ENCODE measurements around the gene SUGCT. TPM values are rescaled to one million over a fixed set of nuclear protein-coding genes. Genes with fewer than 3 reads are reported as not detected.

SUGCT gene
- total and polyA plus RNA-seq, 2 of the 8 experiments (the other 6 are each of a cell fraction or from before 2014, with no cell fraction given), result 2.8 to 5.4 TPM

DNA sequence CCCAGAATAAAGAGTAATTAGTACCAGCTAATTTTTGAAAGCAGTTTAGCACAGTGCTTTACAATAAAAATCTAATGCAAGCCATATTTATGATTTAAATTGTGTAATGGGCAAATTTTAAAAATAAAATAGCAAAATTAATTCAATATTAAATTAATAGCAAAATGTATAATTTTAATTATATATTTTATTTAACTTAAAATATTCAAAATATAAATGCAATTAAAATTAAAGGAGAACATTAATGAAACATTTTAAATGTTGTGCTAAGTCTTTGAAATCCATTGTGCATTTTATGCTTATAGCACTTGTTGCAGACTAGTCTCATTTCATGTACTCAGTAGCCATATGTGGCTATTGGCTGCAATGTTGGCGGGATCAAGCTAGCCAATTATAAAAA lies 367.6 kb downstream of the SUGCT start:
- H4K5ac ChIP-seq (ENCODE audit: insufficient read length, low read depth, low read length), result no peak overlapping the region
- H3K27me3 ChIP-seq (replicated peaks in 1 of 4; ENCODE audit: control insufficient read depth in 3 of 4, extremely low read depth in 1 of 4, insufficient read depth in 3 of 4, low read length in 3 of 4), result no peaks in the 10 kb centered on the region
- no peak overlapping the region for H3K27ac ChIP-seq (ENCODE audit: low read depth, low read length)
- no peaks in the 10 kb centered on the region for H3K79me2 ChIP-seq (ENCODE audit: control insufficient read depth in 1 of 2, insufficient read depth in 2 of 2, low read length in 2 of 2)
- H3K4me1 ChIP-seq (replicated peaks in 1 of 4; ENCODE audit: control insufficient read depth in 3 of 4, insufficient read depth in 4 of 4, low read length in 3 of 4), result no peaks in the 10 kb centered on the region
- H2AK5ac ChIP-seq (ENCODE audit: low read depth, low read length), result no peak overlapping the region
- H3K23ac ChIP-seq (ENCODE audit: insufficient read length), result no peak overlapping the region
- DNase-seq (ENCODE audit: low read depth in 1 of 2, low spot score in 2 of 2), result no peak
- no peak overlapping the region for H2BK12ac ChIP-seq (ENCODE audit: low read depth, low read length)
- no peak overlapping the region for H3K56ac ChIP-seq (replicated peaks; ENCODE audit: insufficient read length, low read depth, low read length)
- no peak overlapping the region for H2BK120ac ChIP-seq (replicated peaks; ENCODE audit: low read depth, low read length)
- CTCF ChIA-PET (ENCODE audit: partially characterized antibody), result interaction anchor here (2.1 kb wide), 1 partner anchor 102 kb away, joined by 7 read pairs; no protein-coding TSS in a partner anchor
- H4K20me1 ChIP-seq (replicated peaks in 1 of 2; ENCODE audit: control insufficient read depth in 1 of 2, insufficient read depth in 2 of 2, low read length in 2 of 2), result no peaks in the 10 kb centered on the region
- no peaks in the 10 kb centered on the region for H3K9me3 ChIP-seq (ENCODE audit: insufficient read depth in 2 of 2, low read depth in 1 of 2, low read length in 1 of 2)
- H3K4me3 ChIP-seq (ENCODE audit: extremely low read depth in 1 of 4, insufficient read depth in 2 of 4, low read depth in 3 of 4, low read length in 4 of 4), result no peak overlapping the region
- no peak overlapping the region for H4K8ac ChIP-seq (ENCODE audit: extremely low read depth, insufficient read depth, low read length)
- H4K91ac ChIP-seq (replicated peaks; ENCODE audit: insufficient read length, low read length), result no peak overlapping the region
- H2AFZ ChIP-seq (ENCODE audit: low read length), result no peak overlapping the region
- no peak overlapping the region for H2BK15ac ChIP-seq (ENCODE audit: low read length)
- no peaks in the 10 kb centered on the region for H3K36me3 ChIP-seq (ENCODE audit: control insufficient read depth in 2 of 4, insufficient read depth in 4 of 4, low read length in 3 of 4)
- no peaks in the 10 kb centered on the region for H3K79me1 ChIP-seq (ENCODE audit: low read depth, low read length)
- no peak overlapping the region for H3K4me2 ChIP-seq (ENCODE audit: insufficient read depth in 1 of 2, low read depth in 2 of 2, low read length in 2 of 2)
- WGBS, 2 experiments (ENCODE audit: extremely low coverage in 1 of 2, insufficient coverage in 1 of 2, insufficient read length in 1 of 2, insufficient replicate concordance in 2 of 2, low coverage in 1 of 2, low lambda C conversion rate in 2 of 2, missing lambda C conversion rate in 1 of 2), result 83% methylated on average over 1 of the region's 1 CpG; no CpG with 5 or more reads in 1 of the 2 experiments
- no peak overlapping the region for H3K9ac ChIP-seq (replicated peaks in 1 of 4; ENCODE audit: extremely low read depth in 1 of 4, low read depth in 3 of 4, low read length in 3 of 4)
- H3K18ac ChIP-seq (ENCODE audit: extremely low read depth, low read length), result no peak overlapping the region
- FAIRE-seq, result no peak
- no peak overlapping the region for H2BK5ac ChIP-seq (ENCODE audit: low read depth, low read length)
- no peak for TF ChIP-seq EGR1 (IDR thresholded peaks at IDR 0.05; ENCODE audit: borderline replicate concordance, low read depth, low read length)
- TF ChIP-seq CEBPB (IDR thresholded peaks at IDR 0.05; ENCODE audit: low read depth, low read length), result no peak
- TF ChIP-seq, protein P1, sequence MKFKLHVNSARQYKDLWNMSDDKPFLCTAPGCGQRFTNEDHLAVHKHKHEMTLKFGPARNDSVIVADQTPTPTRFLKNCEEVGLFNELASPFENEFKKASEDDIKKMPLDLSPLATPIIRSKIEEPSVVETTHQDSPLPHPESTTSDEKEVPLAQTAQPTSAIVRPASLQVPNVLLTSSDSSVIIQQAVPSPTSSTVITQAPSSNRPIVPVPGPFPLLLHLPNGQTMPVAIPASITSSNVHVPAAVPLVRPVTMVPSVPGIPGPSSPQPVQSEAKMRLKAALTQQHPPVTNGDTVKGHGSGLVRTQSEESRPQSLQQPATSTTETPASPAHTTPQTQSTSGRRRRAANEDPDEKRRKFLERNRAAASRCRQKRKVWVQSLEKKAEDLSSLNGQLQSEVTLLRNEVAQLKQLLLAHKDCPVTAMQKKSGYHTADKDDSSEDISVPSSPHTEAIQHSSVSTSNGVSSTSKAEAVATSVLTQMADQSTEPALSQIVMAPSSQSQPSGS (IDR thresholded peaks at IDR 0.05; ENCODE audit: low read length), result no peak
- TF ChIP-seq SP2 (IDR thresholded peaks at IDR 0.05; ENCODE audit: low read length), result no peak
- no peak for TF ChIP-seq RNF2 (IDR thresholded peaks at IDR 0.05; ENCODE audit: borderline replicate concordance, low read depth, low read length, missing control alignments, poor library complexity, severe bottlenecking)
- TF ChIP-seq POLR2A (IDR thresholded peaks at IDR 0.05; ENCODE audit: control extremely low read depth in 1 of 2, low read depth in 2 of 2, low read length in 2 of 2), result no peak
- TF ChIP-seq TAF1 (IDR thresholded peaks at IDR 0.05; ENCODE audit: low read depth, low read length), result no peak
- TF ChIP-seq NRF1 (IDR thresholded peaks at IDR 0.05; ENCODE audit: low read depth, low read length), result no peak
- TF ChIP-seq KDM4A (IDR thresholded peaks at IDR 0.05; ENCODE audit: low read depth, low read length, severe bottlenecking), result no peak
- H3K4ac ChIP-seq (replicated peaks; ENCODE audit: insufficient read length, low read depth, low read length), result no peak overlapping the region
- POLR2A ChIA-PET (ENCODE audit: partially characterized antibody), result no interaction called here
- no peaks in the 10 kb centered on the region for H3K23me2 ChIP-seq (ENCODE audit: low read depth, low read length)
- H3K14ac ChIP-seq (ENCODE audit: insufficient read length), result no peak overlapping the region
- no peak overlapping the region for H2BK20ac ChIP-seq (ENCODE audit: low read length)
